A549 (cell line): ENCODE data around the gene HSD11B1L. TPM values are rescaled to one million over a fixed set of nuclear protein-coding genes. Genes with fewer than 3 reads are reported as not detected.

ENCODE experiments used
- ATAC-seq, 2 experiments: fragments of 200-7000 bp in 1 of 2; fragments of >200 bp in 1 of 2; cut with Nextera tagmentation in 1 of 2; cut with Tn5 transposase in 1 of 2; 3 replicates each; pipeline versions ENCODE4 v1.8.0 to v1.9.1; 2018 to 2020; ENCODE audit warnings: mild to moderate bottlenecking in 1 of 2, moderate library complexity in 1 of 2
- CTCF ChIA-PET: fragments of 300-600 bp; sonication (Branson Sonifier 250); formaldehyde crosslinking; extraction: SDS; loops from one replicate; lab custom pipeline; 2021; ENCODE audit warnings: antibody characterized with exemption, inconsistent platforms; lab: Yijun Ruan, JAX
- POLR2A ChIA-PET: fragments of 350-600 bp; formaldehyde crosslinking; extraction: SDS; loops from one replicate; lab custom pipeline; 2021; ENCODE audit warnings: antibody characterized with exemption, inconsistent platforms; lab: Yijun Ruan, JAX
- DNase-seq, 2 experiments: peaks; one replicate each; pipeline versions ENCODE4 v3.0.0 to v3.0.0-alpha.2; 2011 to 2016; ENCODE audit warnings: low read depth in 1 of 2, low spot score in 1 of 2
- FAIRE-seq: peaks from 2 replicates; lab custom pipeline; 2011; peaks lifted over from hg19 to GRCh38; lab: Jason Lieb, UNC
- H3K27ac ChIP-seq, 2 experiments: fragments of >200 bp; sonication (Bioruptor Twin); formaldehyde crosslinking; 3 replicates each; pipeline ENCODE4 v1.5.1; 2016 to 2017
- H3K4me1 ChIP-seq: fragments of >200 bp; sonication (Bioruptor Twin); formaldehyde crosslinking; 3 replicates; pipeline ENCODE4 v1.6.1; 2016
- H3K4me2 ChIP-seq: fragments of >200 bp; sonication (Bioruptor Twin); formaldehyde crosslinking; 3 replicates; pipeline ENCODE4 v1.6.1; 2016
- H3K4me3 ChIP-seq: fragments of >200 bp; sonication (Bioruptor Twin); formaldehyde crosslinking; 3 replicates; pipeline ENCODE4 v1.5.1; 2016
- H3K9me3 ChIP-seq: fragments of >200 bp; sonication (Bioruptor Twin); formaldehyde crosslinking; 3 replicates; pipeline ENCODE4 v1.6.1; 2016
- BHLHE40 ChIP-seq: IDR thresholded peaks from 2 replicates; pipeline ENCODE4 v1.6.1; 2012; ENCODE audit warnings: low read depth, low read length, inconsistent platforms
- CBX2 ChIP-seq: fragments of 200-600 bp; sonication (generic); IDR thresholded peaks from 2 replicates; pipeline ENCODE4 v1.6.1; 2016; ENCODE audit warnings: low read depth, mild to moderate bottlenecking, borderline replicate concordance
- CBX8 ChIP-seq: fragments of 200-600 bp; sonication (generic); IDR thresholded peaks from 2 replicates; pipeline ENCODE4 v1.6.1; 2016
- CEBPB ChIP-seq, 2 experiments: fragments of >200 bp in 1 of 2; sonication (Bioruptor Twin) in 1 of 2; formaldehyde crosslinking in 1 of 2; IDR thresholded peaks; 2 replicates each; pipeline ENCODE4 v1.6.1; 2012 to 2016
- EHF ChIP-seq: fragments of 250-450 bp; sonication (Bioruptor Pico); IDR thresholded peaks from 2 replicates; pipeline ENCODE4 v1.5.0; 2020; ENCODE audit warnings: mild to moderate bottlenecking
- FOSB ChIP-seq: fragments of 250-450 bp; sonication (Bioruptor Pico); IDR thresholded peaks from 2 replicates; pipeline ENCODE4 v1.5.0; 2020; ENCODE audit warnings: mild to moderate bottlenecking, moderate library complexity
- FOSL2 ChIP-seq, 2 experiments: fragments of 450-650 bp in 1 of 2; fragments of >200 bp in 1 of 2; sonication (Bioruptor Twin) in 1 of 2; formaldehyde crosslinking; IDR thresholded peaks; 2 replicates each; pipeline versions ENCODE4 v1.5.0 to v1.6.1; 2016 to 2020; ENCODE audit warnings: mild to moderate bottlenecking in 1 of 2, moderate library complexity in 1 of 2
- FOXS1 ChIP-seq: fragments of 250-450 bp; sonication (Bioruptor Pico); IDR thresholded peaks from 2 replicates; pipeline ENCODE4 v1.5.0; 2020; ENCODE audit warnings: mild to moderate bottlenecking, moderate library complexity
- GATA3 ChIP-seq: IDR thresholded peaks from 2 replicates; pipeline ENCODE4 v1.6.1; 2012; ENCODE audit warnings: borderline replicate concordance
- HEYL ChIP-seq: fragments of 250-450 bp; sonication (Bioruptor Pico); IDR thresholded peaks from 2 replicates; pipeline ENCODE4 v1.8.0; 2021; ENCODE audit warnings: mild to moderate bottlenecking, moderate library complexity
- MAFK ChIP-seq: fragments of 450-650 bp; IDR thresholded peaks from 2 replicates; pipeline ENCODE4 v1.6.1; 2014; ENCODE audit not compliant: partially characterized antibody
- MAZ ChIP-seq: fragments of 150-350 bp; IDR thresholded peaks from 2 replicates; pipeline ENCODE4 v1.6.1; 2014; ENCODE audit warnings: antibody characterized with exemption, low read depth, low read length, borderline replicate concordance
- NFE2L2 ChIP-seq: fragments of 150-350 bp; conservative IDR thresholded peaks from 2 replicates; pipeline ENCODE4 v1.6.1; 2014; ENCODE audit warnings: low read length
- NPAS2 ChIP-seq: fragments of 250-450 bp; sonication (Bioruptor Pico); IDR thresholded peaks from 2 replicates; pipeline ENCODE4 v1.8.0; 2022; ENCODE audit warnings: mild to moderate bottlenecking, moderate library complexity, borderline replicate concordance
- POLR2AphosphoS2 ChIP-seq: conservative IDR thresholded peaks from 2 replicates; pipeline ENCODE4 v1.6.1; 2012; ENCODE audit warnings: low read length, improper control_type of control experiment, inconsistent platforms
- RNF2 ChIP-seq: fragments of 200-600 bp; sonication (generic); IDR thresholded peaks from 2 replicates; pipeline ENCODE4 v1.6.1; 2016; ENCODE audit warnings: low read depth, mild to moderate bottlenecking, antibody characterized with exemption, moderate library complexity, borderline replicate concordance
- ZC3H11A ChIP-seq: fragments of 450-650 bp; IDR thresholded peaks from 2 replicates; pipeline ENCODE4 v1.6.1; 2014; ENCODE audit warnings: antibody characterized with exemption, mild to moderate bottlenecking
- ZFP36 ChIP-seq: fragments of 450-650 bp; IDR thresholded peaks from 2 replicates; pipeline ENCODE4 v1.6.1; 2014; ENCODE audit warnings: borderline replicate concordance; ENCODE audit not compliant: partially characterized antibody
- WGBS: methylation state at CpG from one replicate; pipeline ENCODE4 v1.1.6; 2017; ENCODE audit errors: missing lambda C conversion rate; 5-methylcytosine and 5-hydroxymethylcytosine counted together
- polyA plus RNA-seq, 4 experiments: library from polyadenylated mRNA; depleted of rRNA in 3 of 4; stranded (reverse); fragments of >200 nt; fragmentation: RNase III in 1 of 4; extraction: RNeasy Plus Mini Kit Qiagen cat#74134 plus additional on column Dnase treatment in 1 of 4; gene quantifications; 2 replicates in 3 of 4; 3 replicates in 1 of 4; pipeline ENCODE4 v1.2.3, GENCODE V29; 2011 to 2017
- TF ChIP-seq, protein P1 (sequence below): IDR thresholded peaks from 2 replicates; pipeline ENCODE4 v1.6.1; 2012

The HSD11B1L gene
- polyA plus RNA-seq, 2 of the 4 experiments (the other 2 are of a cell fraction), result 2.8 to 4.8 TPM

DNA sequence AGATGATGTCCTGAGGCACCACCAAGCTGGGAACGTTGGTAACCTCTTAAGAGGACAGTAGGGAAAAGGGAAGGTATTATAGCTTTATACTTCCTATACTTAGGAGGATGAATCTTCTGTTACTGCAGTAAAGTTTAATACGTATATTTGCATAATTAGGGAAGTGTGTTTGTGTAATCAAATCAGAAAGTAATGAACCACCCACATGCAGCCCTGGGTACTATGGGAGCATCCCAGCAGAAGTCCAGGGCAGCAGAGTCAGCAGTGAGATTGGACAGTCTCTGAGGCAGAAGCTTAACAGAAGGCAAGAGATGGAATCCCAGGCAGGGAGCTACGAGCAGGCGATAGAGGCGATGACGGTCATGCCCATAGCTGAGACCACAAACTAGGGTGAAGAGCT is 45.4 kb upstream of the HSD11B1L start:
- FAIRE-seq (no peak), DNase-seq (no peak), ATAC-seq (no peak)
- CTCF ChIA-PET, result interaction anchor here (0.5 to 0.9 kb wide), 2 partner anchors 75 to 121 kb away, joined by 3 read pairs; no protein-coding TSS in a partner anchor
- 92% methylated on average over 6 of the region's 6 CpGs for WGBS
- no peak overlapping the region for H3K4me2 ChIP-seq
- peaks cover 9% of the 10 kb centered on the region; the same call in 2 of the 3 replicates for H3K4me1 ChIP-seq
- no peak overlapping the region for H3K4me3 ChIP-seq
- no peak for TF ChIP-seq FOXS1
- TF ChIP-seq HEYL (CRISPR knock-in tag), result no peak
- TF ChIP-seq RNF2, result no peak
- TF ChIP-seq GATA3, result no peak
- no peak for TF ChIP-seq ZC3H11A
- no peak for TF ChIP-seq POLR2AphosphoS2
- no peak for TF ChIP-seq NPAS2 (CRISPR knock-in tag)
- no peak overlapping the region for H3K27ac ChIP-seq
- POLR2A ChIA-PET, result interaction anchor here (0.9 kb wide), 1 partner anchor 13 kb away, joined by 4 read pairs; the partner anchor contains the start of genes SAFB and SAFB2
- H3K9me3 ChIP-seq, result no peaks in the 10 kb centered on the region

DNA sequence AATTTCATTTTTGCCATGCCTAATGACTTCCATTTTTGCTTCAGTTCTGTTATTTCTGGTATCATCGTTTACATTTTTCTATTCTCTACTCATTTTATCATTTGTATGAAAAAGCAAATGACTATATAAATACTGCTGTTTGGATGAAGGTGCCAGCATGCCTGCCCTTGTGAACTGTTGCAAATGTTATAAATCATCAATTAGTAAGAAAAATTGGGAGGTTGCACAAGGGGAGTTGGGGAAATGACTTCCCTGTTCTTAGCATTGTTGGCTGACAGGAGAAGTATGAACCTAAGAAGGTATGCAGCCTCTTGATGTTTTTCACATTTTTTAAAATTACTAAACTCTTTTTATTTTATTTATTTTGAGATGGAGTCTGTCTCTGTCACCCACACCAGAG is 42.9 kb upstream of the HSD11B1L start:
- CTCF ChIA-PET, result interaction anchor here (0.6 kb wide), 1 partner anchor 350 kb away, joined by 3 read pairs; no protein-coding TSS in a partner anchor
- TF ChIP-seq ZC3H11A (no peak), HEYL (CRISPR knock-in tag) (no peak), GATA3 (no peak), ZFP36 (no peak), EHF (CRISPR knock-in tag) (no peak), MAFK (no peak)
- no peak for ATAC-seq
- POLR2A ChIA-PET, result no interaction called here
- H3K27ac ChIP-seq, result no peak overlapping the region
- 0 out of 3 replicates have a peak, but pooled peaks cover 9% of the 10 kb centered on the region for H3K4me1 ChIP-seq
- no peak overlapping the region for H3K4me3 ChIP-seq
- no peaks in the 10 kb centered on the region for H3K9me3 ChIP-seq
- FAIRE-seq, result no peak
- DNase-seq, result no peak
- H3K4me2 ChIP-seq, result no peak overlapping the region
- WGBS, result 60% methylated on average over 1 of the region's 1 CpG

DNA sequence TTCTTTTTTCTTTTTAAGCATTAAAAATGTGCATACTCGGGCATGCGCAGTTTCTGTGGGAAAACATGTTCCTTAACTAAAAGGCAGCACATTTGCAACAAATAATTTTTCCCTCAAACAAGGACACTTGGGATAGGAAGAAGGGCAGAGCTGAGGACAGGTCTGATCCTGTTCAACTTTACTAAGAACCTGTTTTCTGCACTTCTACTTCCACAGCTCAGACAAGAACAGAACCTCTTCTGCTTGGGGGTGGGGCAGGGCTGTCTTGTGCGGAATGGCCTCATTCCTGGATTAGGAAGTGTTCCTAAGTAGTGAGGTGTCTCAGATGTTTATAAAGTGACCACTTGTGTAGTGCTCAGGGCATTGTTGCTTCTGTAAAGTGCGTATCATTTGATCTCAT is 39.7 kb upstream of the HSD11B1L start:
- 0 out of 3 replicates have a peak, but pooled peaks cover 9% of the 10 kb centered on the region for H3K4me1 ChIP-seq
- ATAC-seq, result no peak
- H3K4me2 ChIP-seq, result no peak overlapping the region
- POLR2A ChIA-PET, result no interaction called here
- H3K9me3 ChIP-seq, result no peaks in the 10 kb centered on the region
- H3K27ac ChIP-seq, result no peak overlapping the region
- no peak for FAIRE-seq
- TF ChIP-seq GATA3, result no peak
- no peak for TF ChIP-seq CBX8
- TF ChIP-seq FOSL2 (IDR thresholded peaks at IDR 0.05), result no peak
- no peak for TF ChIP-seq FOSL2 (CRISPR knock-in tag; IDR thresholded peaks at IDR 0.05)
- no peak for TF ChIP-seq NFE2L2
- no peak for TF ChIP-seq BHLHE40
- no peak for TF ChIP-seq HEYL (CRISPR knock-in tag)
- TF ChIP-seq FOSB, result no peak
- 89% methylated on average over 4 of the region's 4 CpGs for WGBS
- H3K4me3 ChIP-seq, result no peak overlapping the region
- no peak for DNase-seq
- CTCF ChIA-PET, result interaction anchor here (0.6 to 1.4 kb wide), 2 partner anchors 14 to 728 kb away, joined by 3 to 4 read pairs; no protein-coding TSS in a partner anchor

DNA sequence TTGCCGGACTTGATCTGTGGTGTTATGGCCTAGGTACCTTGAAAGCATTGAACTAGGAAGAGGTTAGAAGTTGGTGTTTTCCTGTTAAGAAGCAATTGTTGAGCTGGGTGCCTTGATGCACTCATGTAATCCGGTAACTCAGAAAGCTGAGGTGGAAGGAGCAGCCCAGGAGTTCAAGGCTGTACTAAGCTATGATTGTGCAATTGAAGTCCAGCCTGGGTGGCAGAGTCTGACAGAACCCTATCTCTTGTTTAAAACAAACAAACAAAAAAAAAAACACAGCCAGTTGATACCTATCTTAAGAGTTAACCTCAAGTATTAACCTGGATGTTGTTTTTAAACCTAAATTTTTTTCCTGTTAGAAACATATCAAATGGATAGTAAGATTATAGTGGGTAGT is 38.6 kb upstream of the HSD11B1L start:
- 76% methylated on average over 2 of the region's 2 CpGs for WGBS
- H3K27ac ChIP-seq, result no peak overlapping the region
- POLR2A ChIA-PET, result no interaction called here
- TF ChIP-seq MAZ (no peak), MAFK (no peak), CBX2 (no peak), CEBPB (IDR thresholded peaks at IDR 0.05) (peak in 1 of 2 experiments; percentile 42; a peak in 2 of 4 replicates)
- TF ChIP-seq, protein P1, sequence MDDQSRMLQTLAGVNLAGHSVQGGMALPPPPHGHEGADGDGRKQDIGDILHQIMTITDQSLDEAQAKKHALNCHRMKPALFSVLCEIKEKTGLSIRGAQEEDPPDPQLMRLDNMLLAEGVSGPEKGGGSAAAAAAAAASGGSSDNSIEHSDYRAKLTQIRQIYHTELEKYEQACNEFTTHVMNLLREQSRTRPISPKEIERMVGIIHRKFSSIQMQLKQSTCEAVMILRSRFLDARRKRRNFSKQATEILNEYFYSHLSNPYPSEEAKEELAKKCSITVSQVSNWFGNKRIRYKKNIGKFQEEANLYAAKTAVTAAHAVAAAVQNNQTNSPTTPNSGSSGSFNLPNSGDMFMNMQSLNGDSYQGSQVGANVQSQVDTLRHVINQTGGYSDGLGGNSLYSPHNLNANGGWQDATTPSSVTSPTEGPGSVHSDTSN, result no peak
- TF ChIP-seq, all 56 proteins: peak for 1
- Histone ChIP-seq H3K9me3 (no peaks in the 10 kb centered on the region), H3K4me2 (no peak overlapping the region), H3K4me3 (no peak overlapping the region), H3K4me1 (0 out of 3 replicates have a peak, but pooled peaks cover 9% of the 10 kb centered on the region)
- CTCF ChIA-PET, result interaction anchor here (0.9 to 1.4 kb wide), 2 partner anchors 13 to 20 kb away, joined by 3 to 4 read pairs; no protein-coding TSS in a partner anchor
- ATAC-seq (no peak), FAIRE-seq (no peak), DNase-seq (no peak)
